HEK293 (cell line): Measurements from ENCODE around the gene LIX1L.

ENCODE experiments used
- CTCF ChIA-PET: fragments of 350-600 bp; formaldehyde crosslinking; extraction: SDS; loops from one replicate; lab custom pipeline; 2021; ENCODE audit warnings: antibody characterized with exemption; lab: Yijun Ruan, JAX
- POLR2A ChIA-PET: fragments of 300-600 bp; formaldehyde crosslinking; extraction: SDS; loops from one replicate; lab custom pipeline; 2020; ENCODE audit warnings: antibody characterized with exemption, inconsistent platforms; lab: Yijun Ruan, JAX
- H3K27ac ChIP-seq: fragments of 200-500 bp; sonication (Bioruptor generic); 2 replicates; pipeline ENCODE4 v1.5.1; 2014; ENCODE audit warnings: low read depth, low read length, control low read depth, inconsistent platforms; ENCODE audit errors: extremely low read depth
- H3K36me3 ChIP-seq, 2 experiments: fragments of 200-500 bp in 1 of 2; sonication (Bioruptor generic) in 1 of 2; 1 replicate in 1 of 2; 2 replicates in 1 of 2; pipeline ENCODE4 v1.5.1; 2014 to 2017; ENCODE audit warnings: inconsistent platforms in 2 of 2, low read length in 2 of 2; ENCODE audit not compliant: control insufficient read depth in 2 of 2, insufficient read depth in 1 of 2
- H3K4me1 ChIP-seq: fragments of 200-500 bp; sonication (Bioruptor generic); 2 replicates; pipeline ENCODE4 v1.5.1; 2014; ENCODE audit warnings: mild to moderate bottlenecking, low read length, inconsistent platforms; ENCODE audit not compliant: control insufficient read depth, insufficient read depth
- H3K4me3 ChIP-seq: 2 replicates; pipeline ENCODE4 v1.5.1; 2011; ENCODE audit warnings: low read depth, mild to moderate bottlenecking, control low read depth, low read length, moderate library complexity
- H3K9me3 ChIP-seq: fragments of 200-500 bp; sonication (Bioruptor generic); 2 replicates; pipeline ENCODE4 v1.5.1; 2014; ENCODE audit warnings: low read depth, low read length, inconsistent platforms; ENCODE audit not compliant: control insufficient read depth, insufficient read depth
- BCL11B ChIP-seq: fragments of 450-650 bp; formaldehyde crosslinking; IDR thresholded peaks from 2 replicates; pipeline ENCODE4 v1.5.1; 2016; ENCODE audit warnings: low read depth, missing biosample characterization, missing genetic modification characterization
- HOXC10 ChIP-seq: sonication (generic); formaldehyde crosslinking; IDR thresholded peaks from 2 replicates; pipeline ENCODE4 v1.8.1; 2023; ENCODE audit warnings: mild to moderate bottlenecking, missing genetic modification reagents
- PATZ1 ChIP-seq: fragments of 450-650 bp; formaldehyde crosslinking; IDR thresholded peaks from 2 replicates; pipeline ENCODE4 v1.5.1; 2016; ENCODE audit warnings: missing biosample characterization, missing genetic modification characterization
- PBX3 ChIP-seq: sonication (generic); formaldehyde crosslinking; IDR thresholded peaks from 2 replicates; pipeline ENCODE4 v1.8.1; 2022; ENCODE audit warnings: mild to moderate bottlenecking, moderate library complexity, missing genetic modification reagents
- PRDM1 ChIP-seq: fragments of 450-650 bp; formaldehyde crosslinking; IDR thresholded peaks from 2 replicates; pipeline ENCODE4; 2016; ENCODE audit warnings: missing biosample characterization, missing genetic modification characterization
- PRDM10 ChIP-seq: fragments of 450-650 bp; formaldehyde crosslinking; IDR thresholded peaks from 2 replicates; pipeline ENCODE4 v1.5.1; 2016; ENCODE audit warnings: missing biosample characterization, missing genetic modification characterization
- SP2 ChIP-seq: fragments of 450-650 bp; formaldehyde crosslinking; IDR thresholded peaks from 2 replicates; pipeline ENCODE4 v1.5.1; 2016; ENCODE audit warnings: missing biosample characterization, missing genetic modification characterization
- ZBTB17 ChIP-seq: fragments of 450-650 bp; formaldehyde crosslinking; IDR thresholded peaks from 2 replicates; pipeline ENCODE4 v1.5.1; 2016; ENCODE audit warnings: missing biosample characterization, missing genetic modification characterization
- ZBTB44 ChIP-seq: fragments of 450-650 bp; IDR thresholded peaks from 2 replicates; pipeline ENCODE4 v1.5.1; 2018; ENCODE audit warnings: missing biosample characterization, mild to moderate bottlenecking, missing genetic modification characterization
- ZBTB8A ChIP-seq: fragments of 450-650 bp; formaldehyde crosslinking; IDR thresholded peaks from 2 replicates; pipeline ENCODE4 v1.5.1; 2016; ENCODE audit warnings: missing biosample characterization, missing genetic modification characterization
- ZEB2 ChIP-seq: fragments of 450-650 bp; formaldehyde crosslinking; IDR thresholded peaks from 2 replicates; pipeline ENCODE4 v1.5.1; 2016; ENCODE audit warnings: missing biosample characterization, missing genetic modification characterization
- ZFP41 ChIP-seq: fragments of 450-650 bp; formaldehyde crosslinking; IDR thresholded peaks from 2 replicates; pipeline ENCODE4 v1.5.1; 2016; ENCODE audit warnings: missing biosample characterization, missing genetic modification characterization, borderline replicate concordance
- ZNF138 ChIP-seq: fragments of 450-650 bp; formaldehyde crosslinking; IDR thresholded peaks from 2 replicates; pipeline ENCODE4 v1.5.1; 2016; ENCODE audit warnings: missing biosample characterization, missing genetic modification characterization, borderline replicate concordance
- ZNF146 ChIP-seq: fragments of 450-650 bp; formaldehyde crosslinking; IDR thresholded peaks from 2 replicates; pipeline ENCODE4 v1.5.1; 2016; ENCODE audit warnings: missing biosample characterization, missing genetic modification characterization
- ZNF184 ChIP-seq: fragments of 450-650 bp; IDR thresholded peaks from 2 replicates; pipeline ENCODE4 v1.5.1; 2018; ENCODE audit warnings: missing biosample characterization, mild to moderate bottlenecking, missing genetic modification characterization
- ZNF211 ChIP-seq: fragments of 450-650 bp; formaldehyde crosslinking; IDR thresholded peaks from 2 replicates; pipeline ENCODE4 v1.5.1; 2016; ENCODE audit warnings: low read depth, missing biosample characterization, missing genetic modification characterization
- ZNF24 ChIP-seq: fragments of 450-650 bp; formaldehyde crosslinking; IDR thresholded peaks from 2 replicates; pipeline ENCODE4 v1.5.1; 2016; ENCODE audit warnings: missing biosample characterization, missing genetic modification characterization
- ZNF341 ChIP-seq: fragments of 450-650 bp; formaldehyde crosslinking; IDR thresholded peaks from 2 replicates; pipeline ENCODE4; 2016; ENCODE audit warnings: low read depth, missing biosample characterization, missing genetic modification characterization
- ZNF416 ChIP-seq: fragments of 450-650 bp; formaldehyde crosslinking; IDR thresholded peaks from 2 replicates; pipeline ENCODE4 v1.5.1; 2016; ENCODE audit warnings: missing biosample characterization, missing genetic modification characterization
- ZNF501 ChIP-seq: fragments of 450-650 bp; formaldehyde crosslinking; IDR thresholded peaks from 2 replicates; pipeline ENCODE4 v1.5.1; 2016; ENCODE audit warnings: missing biosample characterization, missing genetic modification characterization
- ZNF521 ChIP-seq: fragments of 450-650 bp; formaldehyde crosslinking; IDR thresholded peaks from 2 replicates; pipeline ENCODE4 v1.5.1; 2017; ENCODE audit warnings: missing biosample characterization, mild to moderate bottlenecking, missing genetic modification characterization
- ZNF621 ChIP-seq: fragments of 450-650 bp; formaldehyde crosslinking; IDR thresholded peaks from 2 replicates; pipeline ENCODE4 v1.5.1; 2017; ENCODE audit warnings: missing biosample characterization, missing genetic modification characterization
- ZNF626 ChIP-seq: fragments of 450-650 bp; sonication (Bioruptor Pico); formaldehyde crosslinking; IDR thresholded peaks from 2 replicates; pipeline ENCODE4 v1.5.1; 2018; ENCODE audit warnings: missing biosample characterization, missing genetic modification characterization, inconsistent platforms
- ZNF707 ChIP-seq: fragments of 450-650 bp; formaldehyde crosslinking; IDR thresholded peaks from 2 replicates; pipeline ENCODE4 v1.5.1; 2016; ENCODE audit warnings: missing biosample characterization, missing genetic modification characterization
- ZNF830 ChIP-seq: fragments of 450-650 bp; IDR thresholded peaks from 2 replicates; pipeline ENCODE4 v1.5.0; 2018; ENCODE audit warnings: missing biosample characterization, missing genetic modification characterization, low read depth, mild to moderate bottlenecking, moderate library complexity
- ZSCAN5A ChIP-seq: fragments of 450-650 bp; formaldehyde crosslinking; IDR thresholded peaks from 2 replicates; pipeline ENCODE4 v1.5.1; 2016; ENCODE audit warnings: missing biosample characterization, missing genetic modification characterization

LIX1L gene

GRCh38 chr1:145964328-145965118, 6.7 kb upstream of the LIX1L start, which contains the start of the genes ANKRD34A and POLR3GL (continued):
- TF ChIP-seq ZNF521 (tag by site-specific recombination) (no peak), ZNF341 (peak; percentile 95), ZNF138 (tag by site-specific recombination) (no peak), ZBTB44 (tag by site-specific recombination) (no peak), ZNF501 (tag by site-specific recombination) (peak; percentile 78; the same call in 1 of the 2 replicates), ZNF416 (tag by site-specific recombination) (no peak), ZBTB8A (peak; percentile 34; the same call in 1 of the 2 replicates), PATZ1 (tag by site-specific recombination) (0 out of 2 replicates have a peak, but pooled peaks have one; percentile 26), ZNF24 (tag by site-specific recombination) (no peak), ZEB2 (tag by site-specific recombination) (peak; percentile 39; the same call in 1 of the 2 replicates), ZNF184 (no peak), HOXC10 (CRISPR knock-in tag) (no peak), ZBTB17 (tag by site-specific recombination) (peak; percentile 77), SP2 (tag by site-specific recombination) (peak; percentile 98), ZNF830 (no peak), ZFP41 (tag by site-specific recombination) (no peak), BCL11B (tag by site-specific recombination) (no peak), ZNF211 (no peak), ZNF621 (tag by site-specific recombination) (no peak), ZNF707 (tag by site-specific recombination) (no peak)

- H3K27ac ChIP-seq = peak overlapping the region; percentile 11; the same call in 1 of the 2 replicates
- H3K36me3 ChIP-seq = no peaks in the 10 kb centered on the region
- ChIA-PET POLR2A (interaction anchor here (1.2 to 4.1 kb wide), 10 partner anchors 16 to 104 kb away, joined by 3 to 39 read pairs (median 8); partner anchors contain the start of genes ANKRD35, PEX11B, PIAS3 and RBM8A), CTCF (interaction anchor here (0.6 to 5.0 kb wide), 6 partner anchors 9 to 117 kb away, joined by 3 to 43 read pairs (median 6); no protein-coding TSS in a partner anchor)
- H3K4me3 ChIP-seq = no peak overlapping the region; the same call in 1 of the 2 replicates
- H3K4me1 ChIP-seq = peaks cover 11% of the 10 kb centered on the region
- no peaks in the 10 kb centered on the region for H3K9me3 ChIP-seq
- TF ChIP-seq PRDM1 (tag by site-specific recombination) (peak; percentile 52; the same call in 1 of the 2 replicates), ZNF341 (peak; percentile 47; the same call in 1 of the 2 replicates), ZNF146 (tag by site-specific recombination) (no peak), ZSCAN5A (no peak), ZBTB8A (no peak), PRDM10 (tag by site-specific recombination) (0 out of 2 replicates have a peak, but pooled peaks have one; percentile 8), ZNF626 (no peak), PBX3 (CRISPR knock-in tag) (no peak)
Measured at GRCh38 chr1:145963265-145964019, 5.6 kb upstream of the LIX1L start.
